Osteoblast (primary cell): ENCODE data around the gene CA9. TPM values are rescaled to one million over a fixed set of nuclear protein-coding genes. Genes with fewer than 3 reads are reported as not detected.
A peak's percentile ranks its signal among the peaks of the same experiment; 100 is the strongest.
"Not testable (repeated sequence)": the region's sequence is repeated elsewhere in the genome, so short reads cannot be mapped to it uniquely, and the experiment has no call there.

Experiments
- DNase-seq: peaks from one replicate; pipeline ENCODE4 v3.0.0; 2011; ENCODE audit warnings: low spot score, mixed read lengths; ENCODE audit not compliant: insufficient read length; ENCODE audit errors: missing footprints
- H2AFZ ChIP-seq: 2 replicates; pipeline ENCODE4 v1.6.0; 2011; ENCODE audit warnings: mild to moderate bottlenecking, low read length
- H3K27ac ChIP-seq: 2 replicates; pipeline ENCODE4 v1.5.1; 2011; ENCODE audit warnings: mild to moderate bottlenecking, low read depth, low read length, moderate library complexity
- H3K27me3 ChIP-seq: 2 replicates; pipeline ENCODE4 v1.6.0; 2012; ENCODE audit warnings: mild to moderate bottlenecking, control low read depth, inconsistent platforms, low read length, moderate library complexity; ENCODE audit not compliant: insufficient read depth
- H3K36me3 ChIP-seq: 2 replicates; pipeline ENCODE4 v1.5.1; 2011; ENCODE audit warnings: mild to moderate bottlenecking, low read length, control low read depth, moderate library complexity; ENCODE audit not compliant: insufficient read depth
- H3K4me1 ChIP-seq: 2 replicates; pipeline ENCODE4 v1.5.1; 2011; ENCODE audit warnings: mild to moderate bottlenecking, low read length, control low read depth, moderate library complexity; ENCODE audit not compliant: insufficient read depth
- H3K4me2 ChIP-seq: 2 replicates; pipeline ENCODE4 v1.6.0; 2011; ENCODE audit warnings: mild to moderate bottlenecking, low read length; ENCODE audit not compliant: insufficient read depth
- H3K4me3 ChIP-seq: fragments of 200-600 bp; sonication (generic); 3 replicates; pipeline ENCODE4 v1.5.1; 2012; ENCODE audit warnings: mild to moderate bottlenecking, low read length, inconsistent platforms; ENCODE audit not compliant: insufficient read depth
- H3K79me2 ChIP-seq: 2 replicates; pipeline ENCODE4 v1.6.0; 2012; ENCODE audit warnings: mild to moderate bottlenecking, low read length, control low read depth, inconsistent platforms; ENCODE audit not compliant: insufficient read depth
- H3K9me3 ChIP-seq: 2 replicates; pipeline ENCODE4 v1.5.1; 2011; ENCODE audit warnings: low read depth, low read length, control low read depth
- H4K20me1 ChIP-seq: 2 replicates; pipeline ENCODE4 v1.6.0; 2012; ENCODE audit warnings: mild to moderate bottlenecking, low read length, control low read depth; ENCODE audit not compliant: insufficient read depth
- total RNA-seq: library from RNA; depleted of rRNA; stranded (reverse); fragments of >200 nt; gene quantifications from 2 replicates; pipeline ENCODE4 v1.2.3, GENCODE V29; 2012
- TF ChIP-seq, protein P1 (sequence below): IDR thresholded peaks from 2 replicates; pipeline ENCODE4 v1.5.1; 2011; ENCODE audit warnings: mild to moderate bottlenecking, low read depth, low read length, moderate library complexity; ENCODE audit errors: extremely low read depth

CA9 gene
- total RNA-seq, 1 donor = not detected

- no peaks in the 10 kb centered on the region for H3K27me3 ChIP-seq
- no peak overlapping the region for H3K27ac ChIP-seq
- TF ChIP-seq, protein P1, sequence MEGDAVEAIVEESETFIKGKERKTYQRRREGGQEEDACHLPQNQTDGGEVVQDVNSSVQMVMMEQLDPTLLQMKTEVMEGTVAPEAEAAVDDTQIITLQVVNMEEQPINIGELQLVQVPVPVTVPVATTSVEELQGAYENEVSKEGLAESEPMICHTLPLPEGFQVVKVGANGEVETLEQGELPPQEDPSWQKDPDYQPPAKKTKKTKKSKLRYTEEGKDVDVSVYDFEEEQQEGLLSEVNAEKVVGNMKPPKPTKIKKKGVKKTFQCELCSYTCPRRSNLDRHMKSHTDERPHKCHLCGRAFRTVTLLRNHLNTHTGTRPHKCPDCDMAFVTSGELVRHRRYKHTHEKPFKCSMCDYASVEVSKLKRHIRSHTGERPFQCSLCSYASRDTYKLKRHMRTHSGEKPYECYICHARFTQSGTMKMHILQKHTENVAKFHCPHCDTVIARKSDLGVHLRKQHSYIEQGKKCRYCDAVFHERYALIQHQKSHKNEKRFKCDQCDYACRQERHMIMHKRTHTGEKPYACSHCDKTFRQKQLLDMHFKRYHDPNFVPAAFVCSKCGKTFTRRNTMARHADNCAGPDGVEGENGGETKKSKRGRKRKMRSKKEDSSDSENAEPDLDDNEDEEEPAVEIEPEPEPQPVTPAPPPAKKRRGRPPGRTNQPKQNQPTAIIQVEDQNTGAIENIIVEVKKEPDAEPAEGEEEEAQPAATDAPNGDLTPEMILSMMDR = no peak
- no peaks in the 10 kb centered on the region for H3K9me3 ChIP-seq
- DNase-seq = no peak
- H3K36me3 ChIP-seq = no peaks in the 10 kb centered on the region
- H3K4me2 ChIP-seq = no peak overlapping the region
- H3K4me1 ChIP-seq = peaks cover 12% of the 10 kb centered on the region
- no peaks in the 10 kb centered on the region for H4K20me1 ChIP-seq
- H3K79me2 ChIP-seq = no peaks in the 10 kb centered on the region
- H3K4me3 ChIP-seq = no peak overlapping the region
- H2AFZ ChIP-seq = peak overlapping the region; percentile 51
Observed at GRCh38 chr9:35635730-35636129, 38.0 kb upstream of the CA9 start.

GRCh38 chr9:35636135-35636876, 37.4 kb upstream of the CA9 start:
- Histone ChIP-seq H3K27ac (no peak overlapping the region), H4K20me1 (no peaks in the 10 kb centered on the region), H3K27me3 (no peaks in the 10 kb centered on the region), H3K4me3 (no peak overlapping the region), H3K36me3 (no peaks in the 10 kb centered on the region), H2AFZ (no peak overlapping the region), H3K9me3 (no peaks in the 10 kb centered on the region), H3K79me2 (no peaks in the 10 kb centered on the region), H3K4me1 (peaks cover 12% of the 10 kb centered on the region), H3K4me2 (no peak overlapping the region)
- DNase-seq = no peak
- TF ChIP-seq, protein P1 = no peak

- H2AFZ ChIP-seq, DNase-seq, H3K4me3 ChIP-seq, H3K27me3 ChIP-seq, H3K4me2 ChIP-seq, H4K20me1 ChIP-seq, H3K9me3 ChIP-seq, H3K27ac ChIP-seq, H3K79me2 ChIP-seq, H3K36me3 ChIP-seq: not testable (repeated sequence)
- H3K4me1 ChIP-seq = peaks cover 12% of the 10 kb centered on the region
Observed at GRCh38 chr9:35636877-35637246, 36.9 kb upstream of the CA9 start.

GRCh38 chr9:35637427-35637955, 36.2 kb upstream of the CA9 start:
- H2AFZ ChIP-seq, H3K4me3 ChIP-seq, DNase-seq, H3K36me3 ChIP-seq, H3K9me3 ChIP-seq, H4K20me1 ChIP-seq, H3K27me3 ChIP-seq, H3K27ac ChIP-seq, H3K79me2 ChIP-seq: not testable (repeated sequence)
- H3K4me1 ChIP-seq = peaks cover 12% of the 10 kb centered on the region
- H3K4me2 ChIP-seq = peak overlapping the region; percentile 11

DNA sequence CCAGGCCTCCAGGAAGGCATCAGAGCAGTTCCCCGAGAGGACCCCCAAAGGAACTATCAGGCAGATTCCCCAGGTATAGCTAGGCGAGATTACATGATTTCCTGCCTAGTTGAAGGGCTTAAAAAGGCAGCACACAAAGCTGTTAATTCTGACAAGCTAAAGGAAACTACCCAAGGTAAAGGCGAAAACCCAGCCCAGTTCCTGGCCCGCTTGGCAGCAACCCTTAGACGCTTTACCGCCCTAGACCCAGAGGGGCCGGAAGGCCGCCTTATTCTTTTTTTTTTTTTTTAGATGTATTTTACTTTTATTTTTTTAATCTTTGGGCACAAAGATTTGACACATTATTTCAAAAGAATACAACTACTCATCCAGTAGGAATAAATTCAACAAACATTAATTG, 35.0 kb upstream of the CA9 start:
- not testable (repeated sequence) for H3K27me3 ChIP-seq, H3K4me2 ChIP-seq, DNase-seq, H4K20me1 ChIP-seq, H2AFZ ChIP-seq, H3K79me2 ChIP-seq, H3K4me3 ChIP-seq, H3K36me3 ChIP-seq, H3K9me3 ChIP-seq, H3K27ac ChIP-seq
- peaks cover 12% of the 10 kb centered on the region for H3K4me1 ChIP-seq

DNA sequence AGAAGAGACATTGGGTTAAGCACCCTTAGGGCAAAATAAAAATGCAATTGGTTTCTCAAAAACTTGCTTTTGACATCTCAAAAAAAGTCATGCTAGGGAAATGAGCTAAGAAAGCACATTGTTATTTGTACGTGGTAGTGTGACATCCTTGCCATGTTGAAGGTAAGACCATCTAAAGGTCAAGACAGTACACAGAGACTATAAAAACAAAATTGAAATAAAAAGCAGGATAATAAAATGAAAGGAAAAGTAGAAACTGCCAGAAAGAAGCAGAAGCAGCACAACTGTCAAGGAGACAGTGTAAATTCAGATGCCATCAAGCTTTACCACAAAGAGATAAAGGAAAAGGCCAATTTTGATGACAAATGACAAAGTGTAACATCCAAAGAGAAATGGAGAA, 34.5 kb upstream of the CA9 start:
- not testable (repeated sequence) for H3K27ac ChIP-seq, H4K20me1 ChIP-seq, H3K27me3 ChIP-seq, H3K36me3 ChIP-seq, H3K9me3 ChIP-seq, H3K4me2 ChIP-seq, H3K79me2 ChIP-seq, H3K4me3 ChIP-seq, DNase-seq, H2AFZ ChIP-seq
- H3K4me1 ChIP-seq = peaks cover 14% of the 10 kb centered on the region
